HG03175 (cell line): ENCODE measurements around the gene PPARA.

Source experiments
- ATAC-seq: cut with Tn5 transposase; IDR thresholded peaks from one replicate; pipeline ENCODE4 v1.9.1; 2021; ENCODE audit warnings: mild to moderate bottlenecking, moderate library complexity; ENCODE audit not compliant: unreplicated experiment

PPARA gene

GRCh38 chr22:46202897-46203600 lies 52.7 kb downstream of the PPARA start:
- ATAC-seq = no peak

DNA sequence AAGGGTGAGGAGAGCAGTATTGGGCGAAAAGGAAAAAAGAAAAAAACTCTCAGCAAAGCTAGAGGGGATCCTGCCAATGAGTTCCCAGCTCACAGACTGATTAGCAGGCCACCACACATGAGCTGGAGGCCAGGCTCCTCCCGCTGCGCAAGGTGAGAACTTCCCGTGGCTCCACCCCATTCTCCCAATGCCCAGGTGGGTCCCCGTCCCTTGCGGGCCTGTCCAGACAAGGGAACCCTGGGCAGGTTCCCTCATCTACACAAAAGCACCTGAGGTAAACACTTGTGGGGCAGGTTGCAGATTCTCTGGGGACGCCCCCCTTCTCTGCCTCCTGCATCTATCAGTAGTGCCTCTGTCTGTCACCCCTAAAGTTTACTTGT lies 53.3 kb downstream of the PPARA start:
- no peak for ATAC-seq

GRCh38 chr22:46209262-46209661 lies 58.9 kb downstream of the PPARA start:
- ATAC-seq = no peak

- ATAC-seq = no peak
These were observed 61.9 kb downstream of the PPARA start for GRCh38 chr22:46212195-46212594.

- ATAC-seq = no peak
These were observed 62.7 kb downstream of the PPARA start for GRCh38 chr22:46213052-46213451.

DNA sequence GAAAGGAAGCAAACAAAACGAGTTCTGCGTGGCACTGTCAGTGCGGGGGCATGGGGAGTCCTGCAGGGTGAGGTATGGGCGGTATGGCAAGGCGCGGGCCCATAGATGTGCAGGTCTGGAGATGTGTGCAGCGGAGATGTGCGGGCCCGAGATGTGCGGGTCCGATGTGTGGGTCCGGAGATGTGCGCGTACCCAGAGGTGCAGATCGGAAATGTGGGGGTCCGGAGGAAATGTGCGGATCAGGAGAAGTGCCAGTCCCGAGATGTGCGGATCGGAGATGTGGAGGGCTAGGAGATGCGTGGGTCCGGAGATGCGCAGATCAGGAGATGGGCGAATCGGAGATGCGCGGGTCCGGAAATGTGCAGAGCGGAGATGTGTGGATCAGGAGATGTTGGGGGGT lies 63.8 kb downstream of the PPARA start:
- no peak for ATAC-seq

GRCh38 chr22:46214616-46215015 lies 64.3 kb downstream of the PPARA start:
- ATAC-seq = no peak

- no peak for ATAC-seq
These were observed 69.3 kb downstream of the PPARA start for GRCh38 chr22:46219636-46220035.

- no peak for ATAC-seq
These were observed 70.6 kb downstream of the PPARA start for GRCh38 chr22:46220921-46221320.

DNA sequence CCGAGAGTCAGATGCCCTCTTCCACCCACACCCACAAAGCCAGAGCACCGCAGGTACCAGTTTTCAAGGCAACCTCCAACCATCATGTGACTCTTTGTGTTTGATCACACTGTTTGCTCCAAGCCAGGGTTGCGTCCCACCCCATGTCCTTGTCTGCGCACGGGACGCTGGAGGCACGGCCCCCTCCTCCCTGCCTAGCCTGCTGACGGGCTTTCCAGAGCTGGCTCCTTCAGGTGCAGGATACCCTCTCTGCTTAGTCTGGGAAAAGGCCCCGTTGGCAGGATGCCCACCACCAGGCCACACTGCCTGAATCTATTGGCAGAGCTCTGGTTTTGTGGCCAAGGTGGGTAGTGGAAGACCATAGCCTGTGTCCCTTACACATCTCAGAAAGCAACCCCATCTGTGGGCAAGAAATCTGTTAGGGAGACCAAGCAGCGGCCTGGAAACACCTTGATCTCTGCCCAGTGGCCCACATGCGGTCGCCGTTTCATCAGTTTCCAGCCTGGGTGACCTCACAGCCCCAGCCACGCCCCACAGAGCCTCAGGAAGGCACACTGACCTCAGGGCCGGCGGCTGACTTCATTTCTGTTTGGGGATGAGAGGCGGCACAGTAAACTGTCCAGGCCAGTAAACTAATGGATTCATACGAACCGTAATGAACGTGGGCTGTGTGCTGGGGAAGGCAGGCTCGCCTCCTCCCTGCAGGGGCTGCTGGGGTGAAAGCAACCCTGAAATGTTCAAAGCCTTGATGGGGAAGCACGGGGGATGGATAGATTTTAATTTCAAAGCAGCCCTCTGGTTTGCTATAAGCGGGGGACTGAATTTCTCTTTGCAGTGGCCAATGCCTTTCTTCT lies 73.9 kb downstream of the PPARA start:
- ATAC-seq = no peak

DNA sequence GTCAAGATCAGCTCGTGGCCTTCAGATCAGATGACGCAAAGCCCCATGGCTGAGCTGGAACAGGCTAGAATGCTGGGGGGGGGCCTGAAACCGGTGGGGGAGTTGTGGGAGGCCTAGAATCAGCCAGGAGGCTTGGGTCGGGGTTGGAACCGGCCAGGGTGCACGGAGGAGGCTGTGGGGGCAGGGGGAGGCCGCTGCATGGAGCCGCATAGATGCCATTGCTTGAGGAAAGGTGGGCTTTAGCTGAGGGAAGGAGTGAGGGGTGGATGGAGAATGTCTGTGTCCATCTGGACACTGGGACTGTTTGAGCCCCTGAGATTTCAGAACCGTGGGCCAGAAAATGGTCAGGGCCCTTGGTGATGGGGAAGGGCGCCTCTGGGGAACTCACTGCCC lies 74.6 kb downstream of the PPARA start:
- ATAC-seq = no peak

DNA sequence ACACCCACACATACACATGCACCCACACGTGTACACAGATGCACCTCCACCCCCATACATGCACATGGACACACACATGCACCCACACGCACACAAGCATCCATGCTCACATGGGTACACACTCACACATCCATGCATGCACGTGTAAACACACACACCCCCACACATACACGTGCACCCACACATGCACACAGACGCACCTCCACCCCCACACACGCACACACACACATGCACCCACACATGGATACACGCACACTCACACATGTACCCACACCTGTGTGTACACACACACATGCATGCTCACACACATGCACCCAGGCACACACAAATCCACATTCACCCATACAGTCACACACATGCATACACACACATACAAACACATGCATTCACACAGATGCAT lies 75.3 kb downstream of the PPARA start:
- no peak for ATAC-seq

GRCh38 chr22:46226577-46226976 lies 76.3 kb downstream of the PPARA start:
- ATAC-seq = no peak

DNA sequence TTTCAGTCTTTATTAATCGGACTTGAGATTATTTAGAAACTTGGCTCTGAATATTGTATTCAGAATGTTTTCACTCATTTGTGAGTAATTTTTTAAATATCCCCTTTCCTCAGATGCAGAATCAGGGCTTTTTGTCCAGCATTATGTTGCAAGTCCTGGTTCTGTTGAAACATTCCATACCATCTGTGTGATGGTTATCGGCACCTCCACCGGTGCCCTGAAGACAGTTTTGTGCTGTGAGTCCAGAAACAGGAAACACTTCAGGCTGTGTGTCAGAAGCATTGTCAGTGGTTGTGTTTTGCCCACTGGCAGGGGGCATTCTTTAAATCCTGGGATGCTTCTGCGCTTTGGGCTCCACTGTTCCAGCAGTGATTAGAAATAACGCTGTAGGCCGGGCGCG lies 79.4 kb downstream of the PPARA start:
- no peak for ATAC-seq

DNA sequence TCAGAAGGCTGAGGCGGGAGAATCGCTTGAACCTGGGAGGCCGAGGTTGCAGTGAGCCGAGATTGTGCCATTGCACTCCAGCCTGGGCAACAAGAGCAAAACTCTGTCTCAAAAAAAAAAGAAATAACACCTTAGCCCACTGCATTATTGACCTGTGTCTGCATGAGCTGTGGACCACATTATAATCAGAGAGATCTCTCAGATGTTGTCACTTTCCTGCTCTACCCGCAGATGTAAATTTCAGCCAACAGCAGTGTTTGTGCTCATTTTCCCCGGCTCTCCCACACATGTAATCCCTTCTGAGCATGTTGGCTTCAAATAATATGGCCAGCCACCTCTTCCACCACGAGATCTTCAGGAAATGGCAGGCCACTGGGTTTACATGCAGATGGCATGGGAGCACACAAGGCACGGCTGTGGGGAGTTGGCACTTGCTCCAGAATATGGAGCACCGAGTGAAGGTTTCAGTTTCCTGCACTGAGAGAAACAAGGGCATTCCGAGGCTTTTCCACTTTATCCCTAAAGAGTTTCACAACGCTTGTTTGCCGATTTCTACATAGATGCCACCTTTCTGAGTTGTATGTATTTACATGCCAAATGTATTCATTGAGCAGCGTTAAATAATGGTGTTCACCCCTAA lies 80.1 kb downstream of the PPARA start:
- no peak for ATAC-seq

DNA sequence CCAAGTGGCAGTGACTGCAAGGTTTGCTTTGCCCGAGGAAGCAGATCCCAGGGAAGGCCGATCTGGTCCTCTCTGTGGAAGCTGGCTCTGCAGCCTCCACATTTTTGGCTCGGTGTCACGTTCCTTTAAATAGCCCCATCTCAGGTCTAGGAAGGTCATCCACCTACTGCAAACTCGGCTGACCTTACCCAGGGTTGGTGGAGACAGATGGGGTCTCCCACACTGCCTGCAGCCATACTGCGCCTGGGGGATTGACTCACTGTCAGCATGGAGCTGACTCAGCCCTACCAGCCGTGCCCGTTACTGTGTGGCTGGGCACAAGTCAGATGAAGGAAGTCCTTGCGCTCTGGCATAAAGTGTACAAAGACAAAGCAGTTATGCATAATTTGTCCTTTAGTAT lies 82.9 kb downstream of the PPARA start:
- no peak for ATAC-seq

DNA sequence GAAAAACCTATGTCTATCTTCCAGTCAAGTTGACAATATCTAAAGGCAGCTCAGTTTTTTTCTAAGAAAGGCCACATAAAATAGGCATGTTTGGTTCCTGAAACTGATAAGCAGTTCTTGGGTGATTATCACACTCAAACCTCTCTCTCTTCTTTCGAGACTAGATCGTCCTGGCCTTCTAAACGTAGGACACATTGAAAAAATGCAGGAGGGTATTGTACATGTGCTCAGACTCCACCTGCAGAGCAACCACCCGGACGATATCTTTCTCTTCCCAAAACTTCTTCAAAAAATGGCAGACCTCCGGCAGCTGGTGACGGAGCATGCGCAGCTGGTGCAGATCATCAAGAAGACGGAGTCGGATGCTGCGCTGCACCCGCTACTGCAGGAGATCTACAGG lies 84.6 kb downstream of the PPARA start:
- ATAC-seq = no peak

- ATAC-seq = no peak
These were observed 87.3 kb downstream of the PPARA start for GRCh38 chr22:46237453-46238124.

DNA sequence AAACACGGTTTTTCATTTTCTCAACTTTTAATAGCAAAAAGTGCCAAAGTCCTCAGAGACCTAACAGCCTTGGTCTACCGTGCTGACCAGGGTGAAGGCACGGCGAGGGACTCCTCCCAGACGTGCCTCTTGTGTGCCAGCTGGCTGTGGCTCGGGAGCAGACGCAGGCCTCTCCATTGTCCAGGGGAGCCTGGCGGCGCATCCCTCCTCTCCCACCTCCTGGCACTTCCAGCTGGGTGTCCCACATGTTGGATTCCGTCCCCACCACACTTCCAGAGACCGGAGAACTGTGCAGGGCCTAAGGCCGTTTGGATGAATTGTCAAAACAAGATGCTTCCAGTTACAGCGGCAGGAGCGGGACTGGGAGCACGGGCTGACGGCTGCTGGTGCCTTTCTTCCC lies 88.2 kb downstream of the PPARA start:
- no peak for ATAC-seq

DNA sequence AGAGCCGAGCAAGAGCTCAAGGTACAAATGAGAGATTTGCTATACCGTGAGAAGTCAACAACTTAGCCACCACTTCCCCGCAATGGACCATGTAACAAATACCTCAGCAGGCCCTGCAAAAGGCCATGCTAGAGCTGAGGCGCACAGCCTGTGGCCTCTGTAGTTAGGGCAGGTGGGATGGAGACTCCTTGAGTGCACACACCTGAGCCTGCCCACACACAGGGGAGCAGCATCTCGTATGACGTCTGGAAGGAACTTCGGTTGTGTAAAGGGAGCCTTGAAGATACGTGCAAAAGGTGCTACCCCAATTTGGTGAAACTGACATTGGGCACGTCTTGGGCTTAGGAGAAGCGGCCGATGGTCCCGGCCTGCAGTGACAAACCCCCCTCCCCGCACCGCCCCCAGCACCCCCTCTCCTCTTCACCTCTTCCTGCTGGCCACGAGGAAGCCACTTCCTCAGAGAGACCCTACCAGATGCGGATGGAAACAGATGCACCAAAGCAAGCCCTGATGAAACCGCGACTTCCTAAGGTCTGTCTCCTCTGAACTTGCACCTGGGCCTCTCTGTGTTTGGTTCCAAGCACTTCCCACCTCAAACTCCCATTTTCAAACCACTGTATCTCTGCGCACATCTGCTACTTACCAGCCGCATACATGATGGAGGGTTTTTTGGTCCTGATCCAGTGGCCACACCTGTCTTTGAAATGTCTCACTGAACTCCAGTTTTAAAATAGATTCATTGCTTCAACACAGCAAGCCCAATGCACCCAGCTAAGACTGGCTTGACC lies 89.1 kb downstream of the PPARA start:
- no peak for ATAC-seq

- ATAC-seq = no peak
These were observed 89.7 kb downstream of the PPARA start for GRCh38 chr22:46240073-46240472.
